B cell (primary cell): ENCODE measurements around the gene TRIOBP. TPM values are rescaled to one million over a fixed set of nuclear protein-coding genes. Genes with fewer than 3 reads are reported as not detected.

ENCODE experiments used
- ATAC-seq: fragments of 200-7000 bp; cut with Tn5 transposase; one replicate; pipeline ENCODE4 v1.10.0; 2021; ENCODE audit warnings: low read depth, mild to moderate bottlenecking, moderate number of reproducible peaks, moderate library complexity
- CTCF ChIA-PET: fragments of 350-600 bp; sonication (Branson Sonifier 250); formaldehyde crosslinking; loops from one replicate; lab custom pipeline; 2021; ENCODE audit warnings: antibody characterized with exemption, inconsistent platforms; lab: Charles Lee
- POLR2A ChIA-PET: fragments of 350-600 bp; sonication (Branson Sonifier 250); formaldehyde crosslinking; loops from one replicate; lab custom pipeline; 2021; ENCODE audit warnings: antibody characterized with exemption; lab: Charles Lee
- DNase-seq: peaks from one replicate; pipeline ENCODE4 v3.0.0; 2013
- H2AFZ ChIP-seq: 2 replicates; pipeline ENCODE4 v1.6.1; 2012; ENCODE audit warnings: mild to moderate bottlenecking, low read depth, low read length; ENCODE audit not compliant: insufficient read depth, poor library complexity, severe bottlenecking
- H3K27ac ChIP-seq, 2 donors: 1 replicate in 1 of 2; 2 replicates in 1 of 2; pipeline ENCODE4 v1.5.1; 2012 to 2013; ENCODE audit warnings: low read length in 2 of 2, mild to moderate bottlenecking in 2 of 2, moderate library complexity in 1 of 2
- H3K27me3 ChIP-seq, 4 experiments: fragments of 200-600 bp in 1 of 4; sonication (generic) in 1 of 4; replicated peaks in 1 of 4; 1 replicate in 2 of 4; 2 replicates in 2 of 4; pipeline versions ENCODE4 v1.6.1 to v1.7.0; 2013 to 2016; ENCODE audit warnings: low read length in 3 of 4, mild to moderate bottlenecking in 2 of 4, mixed read lengths in 1 of 4, moderate library complexity in 1 of 4; ENCODE audit not compliant: insufficient read depth in 4 of 4, control insufficient read depth in 3 of 4; ENCODE audit errors: control extremely low read depth in 1 of 4
- H3K36me3 ChIP-seq, 2 experiments: replicated peaks in 1 of 2; 1 replicate in 1 of 2; 2 replicates in 1 of 2; pipeline versions ENCODE4 v1.6.1 to v1.7.1; 2013; ENCODE audit warnings: low read length in 1 of 2; ENCODE audit not compliant: insufficient read depth in 2 of 2, control insufficient read depth in 1 of 2; ENCODE audit errors: control extremely low read depth in 1 of 2, extremely low read depth in 1 of 2
- H3K4me1 ChIP-seq, 2 donors: fragments of 200-600 bp in 1 of 2; sonication (generic) in 1 of 2; 1 replicate in 1 of 2; 2 replicates in 1 of 2; pipeline versions ENCODE4 v1.5.1 to v1.6.1; 2013 to 2017; ENCODE audit warnings: low read length in 2 of 2; ENCODE audit not compliant: control insufficient read depth in 2 of 2, insufficient read depth in 2 of 2
- H3K4me2 ChIP-seq: replicated peaks from 2 replicates; pipeline ENCODE3; 2012; ENCODE audit warnings: mild to moderate bottlenecking, low read depth, low read length; ENCODE audit not compliant: poor library complexity, severe bottlenecking
- H3K4me3 ChIP-seq, 5 experiments: fragments of 200-600 bp in 1 of 5; sonication (generic) in 1 of 5; 1 replicate in 3 of 5; 2 replicates in 2 of 5; pipeline versions ENCODE4 v1.5.1 to v1.7.0; 2011 to 2016; ENCODE audit warnings: low read length in 4 of 5, mild to moderate bottlenecking in 4 of 5, low read depth in 2 of 5, control low read depth in 1 of 5, moderate library complexity in 1 of 5; ENCODE audit not compliant: insufficient read depth in 1 of 5; ENCODE audit errors: control extremely low read depth in 1 of 5, extremely low read depth in 1 of 5
- H3K79me2 ChIP-seq: fragments of 200-600 bp; sonication (generic); one replicate; pipeline ENCODE4 v1.6.0; 2016; ENCODE audit warnings: low read length; ENCODE audit not compliant: control insufficient read depth, insufficient read depth
- H3K9ac ChIP-seq: fragments of 200-600 bp; sonication (generic); 2 replicates; pipeline ENCODE4 v1.6.1; 2017; ENCODE audit warnings: mild to moderate bottlenecking, low read length, moderate library complexity
- H3K9me3 ChIP-seq, 3 donors: one replicate each; pipeline versions ENCODE4 v1.6.1 to v1.7.1; 2013; ENCODE audit warnings: low read length in 2 of 3; ENCODE audit not compliant: control insufficient read depth in 2 of 3, insufficient read depth in 1 of 3; ENCODE audit errors: control extremely low read depth in 1 of 3
- H4K20me1 ChIP-seq: 2 replicates; pipeline ENCODE4 v1.6.0; 2012; ENCODE audit warnings: mild to moderate bottlenecking, low read length; ENCODE audit not compliant: insufficient read depth, control insufficient read depth, poor library complexity, severe bottlenecking
- H3K27ac Mint-ChIP-seq: one replicate; pipeline ENCODE4 v1.8.0; 2021; ENCODE audit warnings: mixed read lengths
- H3K27me3 Mint-ChIP-seq: one replicate; pipeline ENCODE4 v1.8.0; 2021; ENCODE audit warnings: mixed read lengths
- H3K4me1 Mint-ChIP-seq: one replicate; pipeline ENCODE4 v1.8.0; 2021; ENCODE audit warnings: mixed read lengths
- H3K4me3 Mint-ChIP-seq: one replicate; pipeline ENCODE4 v1.8.0; 2021; ENCODE audit warnings: mixed read lengths
- H3K9me3 Mint-ChIP-seq: one replicate; pipeline ENCODE4 v1.8.0; 2022; ENCODE audit warnings: mixed read lengths; ENCODE audit not compliant: insufficient read depth
- CTCF ChIP-seq: fragments of 200-600 bp; IDR thresholded peaks from one replicate; pipeline ENCODE4 v1.8.0; 2022; ENCODE audit warnings: antibody characterized with exemption, mild to moderate bottlenecking
- EZH2 ChIP-seq: IDR thresholded peaks from 2 replicates; pipeline ENCODE4 v1.6.1; 2012; ENCODE audit warnings: borderline replicate concordance, low read depth, mild to moderate bottlenecking, moderate library complexity, low read length; ENCODE audit not compliant: insufficient read depth, poor library complexity, severe bottlenecking
- WGBS: methylation state at CpG from one replicate; pipeline ENCODE4 v1.1.5; 2013; ENCODE audit warnings: missing lambda C conversion rate; ENCODE audit not compliant: insufficient coverage; 5-methylcytosine and 5-hydroxymethylcytosine counted together
- intact Hi-C: fragments of 100-400 bp; cut with micrococcal nuclease; formaldehyde crosslinking; loops from one replicate; pipeline ENCODE4 v1.10.0; 2022
- polyA plus RNA-seq: library from polyadenylated mRNA; depleted of rRNA; stranded (reverse); fragments of >200 nt; gene quantifications from 2 replicates; pipeline ENCODE4 v1.2.3, GENCODE V29; 2012
- total RNA-seq, 2 donors: library from RNA; stranded (reverse); fragments of 120-200 nt in 1 of 2; gene quantifications; 1 replicate in 1 of 2; 2 replicates in 1 of 2; pipeline versions ENCODE4 v1.2.3 to v1.2.4, GENCODE V29; 2013 to 2022

TRIOBP gene
- total and polyA plus RNA-seq, 2 donors (not counting 1 experiment from before 2014, with no cell fraction given): 26.8 to 47.5 TPM

- 96% methylated on average over 5 of the region's 10 CpGs for WGBS
- Histone ChIP-seq H3K9ac (no peak overlapping the region), H3K4me1 (no peaks in the 10 kb centered on the region), H2AFZ (no peak overlapping the region), H3K4me2 (no peak overlapping the region), H3K27ac (no peak overlapping the region), H3K4me3 (no peak overlapping the region), H3K36me3 (peaks cover 0 to 2% of the 10 kb centered on the region in 2 experiments), H4K20me1 (no peaks in the 10 kb centered on the region), H3K27me3 (no peaks in the 10 kb centered on the region), H3K79me2 (no peaks in the 10 kb centered on the region), H3K9me3 (no peaks in the 10 kb centered on the region)
- DNase-seq (no peak), ATAC-seq (no peak)
- Mint-ChIP-seq H3K4me1 (no peaks in the 10 kb centered on the region), H3K9me3 (no peaks in the 10 kb centered on the region), H3K4me3 (no peak overlapping the region), H3K27ac (no peak overlapping the region), H3K27me3 (no peaks in the 10 kb centered on the region)
- ChIA-PET POLR2A (no interaction called here), CTCF (interaction anchor here (2.4 kb wide), 1 partner anchor 68 kb away, joined by 9 read pairs; no protein-coding TSS in a partner anchor)
- intact Hi-C loops: no loop called here
- TF ChIP-seq EZH2 (no peak), CTCF (no peak)
Measured at GRCh38 chr22:37711490-37711889, 14.6 kb downstream of the TRIOBP start.

GRCh38 chr22:37713761-37714160, 16.9 kb downstream of the TRIOBP start:
- no peak overlapping the region for H3K4me2 ChIP-seq
- no peak overlapping the region for H2AFZ ChIP-seq
- H3K9me3 Mint-ChIP-seq: no peaks in the 10 kb centered on the region
- whole genome bisulfite sequencing: 23% methylated on average over 4 of the region's 7 CpGs
- no peak overlapping the region for H3K27ac Mint-ChIP-seq
- POLR2A ChIA-PET: interaction anchor here (0.6 kb wide), 1 partner anchor 9 kb away, joined by 5 read pairs; no protein-coding TSS in a partner anchor
- peaks cover 0 to 2% of the 10 kb centered on the region in 2 experiments for H3K36me3 ChIP-seq
- DNase-seq (no peak), ATAC-seq (no peak)
- no peak overlapping the region for H3K9ac ChIP-seq
- no peaks in the 10 kb centered on the region for H4K20me1 ChIP-seq
- no peaks in the 10 kb centered on the region for H3K27me3 Mint-ChIP-seq
- H3K4me3 Mint-ChIP-seq: no peak overlapping the region
- no peak overlapping the region for H3K4me3 ChIP-seq
- CTCF ChIA-PET: no interaction called here
- no peaks in the 10 kb centered on the region for H3K79me2 ChIP-seq
- no peaks in the 10 kb centered on the region for H3K4me1 ChIP-seq
- H3K9me3 ChIP-seq: no peaks in the 10 kb centered on the region
- no peak overlapping the region for H3K27ac ChIP-seq
- no peaks in the 10 kb centered on the region for H3K4me1 Mint-ChIP-seq
- intact Hi-C loops: no loop called here
- no peak for TF ChIP-seq EZH2
- no peak for TF ChIP-seq CTCF
- no peaks in the 10 kb centered on the region for H3K27me3 ChIP-seq
